ENCODE data around the gene TMEM179.

TMEM179 gene

GRCh38 chr14:104555430-104556255 is 48.9 kb downstream of the TMEM179 start:
- DNase-seq (ENCODE audit: low spot score) = no peak

GRCh38 chr14:104554608-104555429 is 49.8 kb downstream of the TMEM179 start:
- no peak for DNase-seq (ENCODE audit: low spot score)

DNA sequence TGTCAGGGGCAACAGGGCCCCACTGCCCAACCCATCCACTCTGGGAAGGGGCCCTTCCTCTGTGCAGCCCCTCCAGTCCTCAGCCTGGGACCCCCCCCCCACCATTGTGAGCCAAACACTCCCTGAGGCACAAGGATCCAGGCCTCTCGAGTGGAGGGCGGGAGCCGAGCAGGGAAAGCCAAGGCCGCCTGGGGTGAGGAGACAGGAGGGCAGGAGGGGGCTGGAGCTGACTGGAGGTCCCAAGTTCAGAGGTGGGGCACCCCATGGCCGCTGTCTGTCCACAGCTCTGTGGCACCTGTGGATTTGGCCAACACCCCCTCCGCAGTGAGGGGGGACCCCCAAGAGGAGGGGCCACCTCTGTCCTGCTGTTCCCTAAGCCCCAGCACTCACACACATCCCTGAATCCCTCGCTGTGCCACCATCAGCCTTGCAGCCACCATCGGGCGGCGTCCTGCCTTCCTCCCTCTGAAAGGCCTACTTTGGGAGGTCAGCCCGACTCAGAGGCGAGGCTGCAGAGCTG is 50.4 kb downstream of the TMEM179 start:
- no peak for DNase-seq (ENCODE audit: low spot score)

- no peak for DNase-seq (ENCODE audit: low spot score)
These were observed 51.1 kb downstream of the TMEM179 start for GRCh38 chr14:104553166-104554087.

- DNase-seq (ENCODE audit: low spot score) = no peak
These were observed 51.8 kb downstream of the TMEM179 start for GRCh38 chr14:104552738-104553125.

- DNase-seq (ENCODE audit: low spot score) = no peak
These were observed 52.5 kb downstream of the TMEM179 start for GRCh38 chr14:104551851-104552737.

- peak; percentile 38 for DNase-seq (ENCODE audit: low spot score)
These were observed 53.5 kb downstream of the TMEM179 start for GRCh38 chr14:104550861-104551728.

DNA sequence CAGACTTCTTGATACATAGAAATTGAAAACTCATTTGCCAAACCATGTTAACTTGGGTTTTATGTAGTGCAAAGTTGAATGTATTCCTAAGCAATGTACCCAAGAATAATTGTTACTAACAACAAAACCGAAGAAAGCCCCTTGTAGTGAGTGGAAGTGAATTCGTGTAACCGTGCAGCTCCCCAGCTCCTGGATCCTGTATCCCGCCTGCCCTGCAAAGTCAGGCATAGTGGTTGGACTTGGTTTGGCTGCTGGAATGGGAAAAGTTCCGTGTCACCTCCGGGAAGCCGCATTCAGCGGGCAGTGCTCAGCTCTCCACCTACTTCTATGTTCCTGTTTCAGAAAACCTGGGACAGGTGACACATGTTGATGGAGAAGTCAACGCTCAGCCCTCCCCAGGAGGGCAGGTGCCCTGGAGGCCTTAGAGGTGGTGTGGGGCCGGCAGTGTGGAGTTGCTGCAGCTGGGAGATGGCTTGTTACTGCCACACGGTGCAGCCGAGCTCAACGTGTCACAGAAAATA is 54.2 kb downstream of the TMEM179 start:
- DNase-seq (ENCODE audit: low spot score) = no peak

DNA sequence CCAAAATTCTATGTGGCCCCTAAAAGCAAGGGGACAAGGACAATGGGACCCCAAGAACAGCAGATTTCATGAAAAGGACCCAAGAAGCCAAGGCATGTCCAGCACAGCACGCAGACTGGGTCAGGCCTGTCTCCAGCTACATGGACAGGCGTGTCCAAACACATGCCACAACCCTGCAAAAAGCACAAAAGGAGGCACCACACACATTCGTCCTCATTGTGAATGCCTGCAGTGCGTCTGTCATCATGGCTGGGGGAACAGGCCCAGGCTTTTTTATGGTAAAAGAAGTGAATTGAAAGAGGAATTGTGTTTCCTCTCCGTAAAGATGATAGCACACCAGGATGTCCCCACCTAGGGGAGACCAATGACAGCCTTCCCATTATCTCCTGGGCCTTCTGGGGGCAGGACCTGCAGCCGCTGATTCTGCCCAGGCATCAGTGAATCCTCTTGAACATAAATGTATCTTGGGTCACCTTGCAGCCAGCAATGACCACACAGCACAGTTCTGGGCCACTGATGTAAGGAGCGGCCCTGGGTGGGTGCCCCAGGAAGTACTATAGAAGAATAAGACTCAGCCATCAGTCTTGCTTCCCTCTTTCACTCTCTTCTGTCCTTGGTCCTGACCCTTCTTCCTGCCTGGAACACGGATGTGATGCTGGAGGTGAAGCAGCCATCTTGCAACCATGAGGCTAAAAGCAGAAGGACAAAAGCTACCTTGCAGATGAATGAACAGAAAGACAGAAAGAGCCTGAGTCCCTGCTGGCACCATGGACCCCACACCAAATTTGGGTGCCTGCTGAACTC is 54.8 kb downstream of the TMEM179 start:
- no peak for DNase-seq (ENCODE audit: low spot score)

DNA sequence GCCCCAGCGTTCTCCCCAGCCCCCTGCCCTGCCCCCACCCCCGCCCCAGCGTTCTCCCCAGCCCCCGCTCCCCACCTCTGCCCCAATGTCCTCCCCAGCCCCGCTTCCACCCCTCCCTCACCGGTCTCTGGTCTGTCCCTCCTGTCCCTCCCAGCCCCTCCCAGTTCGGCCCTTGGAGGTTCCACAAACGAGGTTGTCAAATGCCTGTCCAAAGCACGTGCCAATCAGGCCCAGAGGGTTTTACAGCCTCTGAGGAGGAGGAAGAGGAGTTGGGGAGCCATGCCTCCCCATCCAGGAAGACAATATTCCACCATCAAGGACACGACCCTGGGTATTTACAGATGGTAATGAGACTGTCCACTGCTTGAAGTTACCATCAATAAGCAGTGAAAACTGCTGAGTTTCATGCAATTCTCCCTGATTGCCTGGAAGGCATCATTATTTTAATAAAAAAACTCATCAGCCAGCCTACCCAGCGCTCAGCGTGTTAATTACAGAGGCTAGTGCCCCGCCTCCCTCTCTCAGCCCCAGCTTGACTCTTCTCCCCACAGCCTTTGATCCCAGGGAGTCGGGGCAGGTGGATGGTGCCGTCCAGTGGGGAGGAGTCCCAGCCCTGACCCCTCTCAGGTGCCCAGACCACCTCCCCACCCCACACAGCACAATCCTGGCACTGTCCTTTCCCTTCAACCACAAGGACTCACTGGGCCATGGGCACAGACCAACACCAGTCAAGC is 55.6 kb downstream of the TMEM179 start:
- DNase-seq (ENCODE audit: low spot score) = no peak

DNA sequence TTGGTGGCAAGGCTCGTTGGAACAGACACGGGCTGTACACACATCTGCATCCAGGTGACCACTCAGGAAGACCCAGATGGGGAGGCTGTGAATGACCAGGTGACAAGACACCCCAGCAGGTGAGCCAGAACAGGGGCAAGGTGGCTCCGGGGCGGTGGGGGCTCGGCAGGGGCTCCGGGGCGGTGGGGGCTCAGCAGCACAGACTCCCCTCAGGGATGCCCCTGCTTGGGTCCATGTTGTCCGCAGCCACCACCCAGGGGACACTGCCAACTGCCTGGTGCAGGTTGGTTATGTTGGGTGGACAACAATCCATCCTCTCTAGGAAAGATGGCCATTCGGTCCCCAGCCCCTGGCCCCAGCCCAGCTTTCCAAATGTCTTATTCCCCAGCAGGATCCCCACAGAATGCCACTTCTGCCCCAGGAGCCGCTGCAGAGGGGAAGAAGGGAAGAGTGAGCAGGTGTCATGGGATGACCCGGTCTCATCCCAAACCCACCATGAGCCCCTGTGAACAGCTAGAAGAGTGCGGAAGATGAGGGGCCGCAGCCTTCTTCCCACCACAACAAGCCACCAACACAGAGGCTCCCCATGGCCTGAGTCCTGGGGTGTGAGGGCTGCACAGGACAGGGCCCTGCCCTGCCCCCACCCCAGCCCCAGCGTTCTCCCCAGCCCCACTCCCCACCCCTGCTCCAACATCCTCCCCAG is 56.4 kb downstream of the TMEM179 start:
- no peak for DNase-seq (ENCODE audit: low spot score)

GRCh38 chr14:104547310-104547997 is 57.1 kb downstream of the TMEM179 start:
- DNase-seq (ENCODE audit: low spot score) = no peak

DNA sequence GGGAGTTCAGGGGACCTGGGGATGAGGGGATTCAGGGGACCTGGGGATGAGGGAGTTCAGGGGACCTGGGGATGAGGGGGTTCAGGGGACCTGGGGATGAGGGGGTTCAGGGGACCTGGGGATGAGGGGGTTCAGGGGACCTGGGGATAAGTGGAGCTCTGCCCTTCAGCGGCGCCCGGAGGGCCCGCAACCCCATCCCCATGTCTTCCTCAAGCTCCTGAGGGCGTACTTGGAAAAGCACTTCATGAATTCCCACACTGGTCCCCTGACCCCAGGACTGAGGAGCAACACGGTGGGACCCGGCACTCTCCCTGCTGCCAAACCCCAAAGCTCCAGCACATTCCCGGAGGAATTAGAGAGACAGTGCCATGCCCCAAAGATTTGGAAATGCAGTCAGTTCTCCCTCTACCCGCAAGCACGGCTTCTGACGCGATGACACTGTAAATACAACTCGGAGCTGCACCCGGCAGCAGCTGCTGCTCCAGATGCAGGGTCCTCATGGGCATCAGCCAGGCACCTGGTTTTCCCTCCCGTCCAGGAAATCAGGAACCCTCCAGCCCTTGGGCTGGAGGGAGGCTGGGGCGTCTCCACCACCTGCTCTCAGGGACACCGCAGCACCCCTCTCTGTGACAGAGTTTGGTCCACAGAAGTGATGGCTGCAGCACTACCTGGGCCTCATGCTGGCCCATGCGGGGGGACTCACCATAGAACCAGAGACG is 57.8 kb downstream of the TMEM179 start:
- no peak for DNase-seq (ENCODE audit: low spot score)

DNA sequence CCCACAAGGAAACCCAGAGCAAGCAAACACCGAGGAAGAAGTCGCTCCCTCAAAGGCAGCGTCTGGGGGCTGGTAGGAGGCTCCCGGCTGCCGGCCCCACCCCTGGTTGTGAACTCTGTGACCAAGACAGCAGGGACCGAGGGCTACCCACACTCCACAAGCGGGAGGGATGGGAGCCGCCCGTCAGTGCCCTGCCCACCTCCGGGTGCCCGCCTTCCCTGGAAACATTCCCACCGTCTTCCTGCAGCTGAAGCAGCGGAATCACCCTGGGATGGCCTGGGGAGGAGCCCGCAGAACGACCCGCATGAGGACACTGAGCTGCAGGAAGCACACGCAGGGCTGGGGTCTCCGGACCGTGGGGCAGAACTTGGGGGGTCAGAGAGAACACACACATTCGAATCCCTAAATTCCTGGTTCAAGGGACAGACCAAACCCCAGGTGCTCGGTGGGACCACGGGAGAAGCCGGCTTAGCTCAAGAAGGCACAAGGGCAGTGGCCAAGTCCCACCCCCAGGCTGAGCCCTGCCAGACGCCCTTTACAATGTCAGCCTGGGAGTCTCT is 58.5 kb downstream of the TMEM179 start:
- no peak for DNase-seq (ENCODE audit: low spot score)

DNA sequence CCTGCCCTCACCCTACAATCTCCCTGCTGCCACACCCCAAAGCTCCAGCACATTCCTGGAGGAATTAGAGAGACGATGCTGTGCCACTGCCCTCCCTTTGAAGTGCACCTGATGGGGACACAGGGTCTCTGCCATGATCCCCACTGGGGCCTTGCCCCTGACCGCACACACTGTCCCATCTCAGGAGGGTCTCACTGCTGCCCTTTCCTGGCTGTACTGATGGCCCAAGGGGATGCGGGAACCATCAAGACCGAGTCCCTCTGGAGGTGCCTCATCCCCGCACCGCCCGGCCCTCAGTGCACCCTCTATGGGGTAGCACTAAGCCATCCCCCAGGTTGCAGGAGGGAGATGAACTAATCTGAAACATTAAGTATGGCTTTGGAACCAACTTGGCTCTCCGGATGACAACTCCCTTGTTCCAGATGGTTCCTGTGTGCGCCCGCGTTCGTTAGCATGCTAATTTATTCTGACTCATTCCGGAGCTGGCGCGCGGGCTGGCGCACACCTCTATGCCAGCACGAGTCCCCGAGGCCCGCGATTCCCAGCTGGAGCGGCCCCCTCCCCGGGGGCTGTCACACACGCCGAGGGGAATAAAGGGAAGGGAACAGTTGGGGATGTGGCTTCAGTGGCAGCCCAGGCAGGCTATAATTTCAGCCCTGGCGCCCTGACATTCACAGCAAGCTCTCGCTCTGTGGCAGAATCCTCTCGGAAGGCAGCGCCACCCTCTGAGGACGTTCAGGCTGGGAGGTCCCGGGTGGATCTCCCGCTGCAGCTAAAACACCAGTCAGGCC is 59.2 kb downstream of the TMEM179 start:
- peak; percentile 85 for DNase-seq (ENCODE audit: low spot score)
